Occipital lobe (tissue), 2 donors: ENCODE measurements around the gene WDR36. TPM values are rescaled to one million over a fixed set of nuclear protein-coding genes. Genes with fewer than 3 reads are reported as not detected.

Source experiments
- DNase-seq: peaks from one replicate; lab custom pipeline; 2025; lab: John Stamatoyannopoulos, UW
- total RNA-seq: library from RNA; depleted of rRNA; stranded (reverse); fragments of >200 nt; gene quantifications from one replicate; pipeline ENCODE4 v1.2.3, GENCODE V29; 2014

WDR36 gene
- 61.8 TPM for total RNA-seq

- peak; percentile 90 for DNase-seq
Observed at GRCh38 chr5:111092062-111092853, at the start of gene WDR36. WDR36 (plus strand) TSS chr5:111092348; CDS start chr5:111092457, 109 bp downstream.

GRCh38 chr5:111043712-111044506 is 48.2 kb upstream of the WDR36 start:
- DNase-seq = no peak

- DNase-seq = no peak
Observed at GRCh38 chr5:111058064-111058463, 34.1 kb upstream of the WDR36 start.

- DNase-seq = no peak
Observed at GRCh38 chr5:111060169-111060568, 32.0 kb upstream of the WDR36 start.

GRCh38 chr5:111061618-111062017 is 30.5 kb upstream of the WDR36 start:
- DNase-seq = no peak

GRCh38 chr5:111063709-111064322 is 28.3 kb upstream of the WDR36 start:
- DNase-seq = no peak

GRCh38 chr5:111066261-111066938 is 25.7 kb upstream of the WDR36 start:
- DNase-seq = no peak

- DNase-seq = no peak
Observed at GRCh38 chr5:111068213-111068612, 23.9 kb upstream of the WDR36 start.

GRCh38 chr5:111069839-111070238 is 22.3 kb upstream of the WDR36 start:
- no peak for DNase-seq

GRCh38 chr5:111070272-111071134 is 21.6 kb upstream of the WDR36 start:
- DNase-seq = peak; percentile 3

GRCh38 chr5:111071413-111071812 is 20.7 kb upstream of the WDR36 start, which contains the start of gene TSLP:
TSLP (plus strand) TSS chr5:111071713; CDS start chr5:111071891, 178 bp downstream.
- no peak for DNase-seq

- peak; percentile 1 for DNase-seq
Observed at GRCh38 chr5:111072949-111073682, 19.0 kb upstream of the WDR36 start.

- no peak for DNase-seq
Observed at GRCh38 chr5:111074244-111074643, 17.9 kb upstream of the WDR36 start.

- no peak for DNase-seq
Observed at GRCh38 chr5:111075520-111075919, 16.6 kb upstream of the WDR36 start.

- DNase-seq = no peak
Observed at GRCh38 chr5:111076091-111076490, 16.1 kb upstream of the WDR36 start.

- no peak for DNase-seq
Observed at GRCh38 chr5:111077678-111078077, 14.5 kb upstream of the WDR36 start.

- no peak for DNase-seq
Observed at GRCh38 chr5:111079846-111080245, 12.3 kb upstream of the WDR36 start.

- DNase-seq = no peak
Observed at GRCh38 chr5:111083323-111083722, 8.8 kb upstream of the WDR36 start.

- DNase-seq = no peak
Observed at GRCh38 chr5:111095982-111096381, 3.8 kb downstream of the WDR36 start.
